Measurements from ENCODE around the gene CA11.

CA11 gene

GRCh38 chr19:48641850-48642249 is 4.1 kb downstream of the CA11 start:
- Histone ChIP-seq H3K4me2 (ENCODE audit: low read length) (no peak overlapping the region), H3K4me1 (ENCODE audit: insufficient read depth, low read length, severe bottlenecking) (peaks cover 22% of the 10 kb centered on the region), H3K36me3 (ENCODE audit: insufficient read depth, low read length) (no peaks in the 10 kb centered on the region), H3K27ac (ENCODE audit: low read depth, low read length, poor library complexity, severe bottlenecking) (no peak overlapping the region), H3F3A (ENCODE audit: insufficient read depth, low read length) (no peaks in the 10 kb centered on the region), H3K9me2 (ENCODE audit: low read depth, low read length) (no peaks in the 10 kb centered on the region), H3K9ac (ENCODE audit: low read length) (no peak overlapping the region), H3K79me2 (ENCODE audit: insufficient read depth, low read length) (no peaks in the 10 kb centered on the region), H4K20me1 (ENCODE audit: insufficient read depth, low read length) (no peaks in the 10 kb centered on the region), H3K9me3 (ENCODE audit: low read length) (no peaks in the 10 kb centered on the region), H3K4me3 (ENCODE audit: low read depth, low read length, poor library complexity, severe bottlenecking) (no peak overlapping the region), H3K27me3 (ENCODE audit: insufficient read depth, low read length) (no peaks in the 10 kb centered on the region), H2AFZ (ENCODE audit: low read length) (no peak overlapping the region)
- no peak for TF ChIP-seq CTCF (IDR thresholded peaks at IDR 0.05; ENCODE audit: low read length)
- TF ChIP-seq EZH2 (IDR thresholded peaks at IDR 0.05; ENCODE audit: borderline replicate concordance, low read length): no peak

- Histone ChIP-seq H3F3A (ENCODE audit: insufficient read depth, low read length) (0 out of 2 replicates have a peak, but pooled peaks cover 4% of the 10 kb centered on the region), H3K79me2 (ENCODE audit: insufficient read depth, low read length) (no peaks in the 10 kb centered on the region), H3K27ac (ENCODE audit: low read depth, low read length, poor library complexity, severe bottlenecking) (no peak overlapping the region), H3K9me3 (ENCODE audit: low read length) (no peaks in the 10 kb centered on the region), H4K20me1 (ENCODE audit: insufficient read depth, low read length) (no peaks in the 10 kb centered on the region), H3K4me2 (ENCODE audit: low read length) (no peak overlapping the region), H3K36me3 (ENCODE audit: insufficient read depth, low read length) (no peaks in the 10 kb centered on the region), H3K4me3 (ENCODE audit: low read depth, low read length, poor library complexity, severe bottlenecking) (no peak overlapping the region), H2AFZ (ENCODE audit: low read length) (no peak overlapping the region), H3K9ac (ENCODE audit: low read length) (no peak overlapping the region), H3K27me3 (ENCODE audit: insufficient read depth, low read length) (no peaks in the 10 kb centered on the region), H3K4me1 (ENCODE audit: insufficient read depth, low read length, severe bottlenecking) (peaks cover 32% of the 10 kb centered on the region), H3K9me2 (ENCODE audit: low read depth, low read length) (no peaks in the 10 kb centered on the region)
- TF ChIP-seq CTCF (IDR thresholded peaks at IDR 0.05; ENCODE audit: low read length) (no peak), EZH2 (IDR thresholded peaks at IDR 0.05; ENCODE audit: borderline replicate concordance, low read length) (no peak)
Measured at GRCh38 chr19:48639483-48640375, 6.3 kb downstream of the CA11 start.

GRCh38 chr19:48638831-48639381 is 7.1 kb downstream of the CA11 start:
- Histone ChIP-seq H4K20me1 (ENCODE audit: insufficient read depth, low read length) (no peaks in the 10 kb centered on the region), H3K4me2 (ENCODE audit: low read length) (peak overlapping the region; percentile 80), H3F3A (ENCODE audit: insufficient read depth, low read length) (0 out of 2 replicates have a peak, but pooled peaks cover 5% of the 10 kb centered on the region), H3K9me3 (ENCODE audit: low read length) (no peaks in the 10 kb centered on the region), H3K27ac (ENCODE audit: low read depth, low read length, poor library complexity, severe bottlenecking) (peak overlapping the region; percentile 96), H3K79me2 (ENCODE audit: insufficient read depth, low read length) (no peaks in the 10 kb centered on the region), H3K9me2 (ENCODE audit: low read depth, low read length) (no peaks in the 10 kb centered on the region), H2AFZ (ENCODE audit: low read length) (no peak overlapping the region), H3K4me1 (ENCODE audit: insufficient read depth, low read length, severe bottlenecking) (peaks cover 41% of the 10 kb centered on the region), H3K27me3 (ENCODE audit: insufficient read depth, low read length) (no peaks in the 10 kb centered on the region), H3K9ac (ENCODE audit: low read length) (peak overlapping the region; percentile 73; the same call in 1 of the 2 replicates), H3K4me3 (ENCODE audit: low read depth, low read length, poor library complexity, severe bottlenecking) (peak overlapping the region; percentile 63), H3K36me3 (ENCODE audit: insufficient read depth, low read length) (no peaks in the 10 kb centered on the region)
- TF ChIP-seq EZH2 (IDR thresholded peaks at IDR 0.05; ENCODE audit: borderline replicate concordance, low read length): no peak
- no peak for TF ChIP-seq CTCF (IDR thresholded peaks at IDR 0.05; ENCODE audit: low read length)

Measured in OCI-LY1 (cell line).